Measurements from ENCODE around the gene ADSS1.

ADSS1 gene

DNA sequence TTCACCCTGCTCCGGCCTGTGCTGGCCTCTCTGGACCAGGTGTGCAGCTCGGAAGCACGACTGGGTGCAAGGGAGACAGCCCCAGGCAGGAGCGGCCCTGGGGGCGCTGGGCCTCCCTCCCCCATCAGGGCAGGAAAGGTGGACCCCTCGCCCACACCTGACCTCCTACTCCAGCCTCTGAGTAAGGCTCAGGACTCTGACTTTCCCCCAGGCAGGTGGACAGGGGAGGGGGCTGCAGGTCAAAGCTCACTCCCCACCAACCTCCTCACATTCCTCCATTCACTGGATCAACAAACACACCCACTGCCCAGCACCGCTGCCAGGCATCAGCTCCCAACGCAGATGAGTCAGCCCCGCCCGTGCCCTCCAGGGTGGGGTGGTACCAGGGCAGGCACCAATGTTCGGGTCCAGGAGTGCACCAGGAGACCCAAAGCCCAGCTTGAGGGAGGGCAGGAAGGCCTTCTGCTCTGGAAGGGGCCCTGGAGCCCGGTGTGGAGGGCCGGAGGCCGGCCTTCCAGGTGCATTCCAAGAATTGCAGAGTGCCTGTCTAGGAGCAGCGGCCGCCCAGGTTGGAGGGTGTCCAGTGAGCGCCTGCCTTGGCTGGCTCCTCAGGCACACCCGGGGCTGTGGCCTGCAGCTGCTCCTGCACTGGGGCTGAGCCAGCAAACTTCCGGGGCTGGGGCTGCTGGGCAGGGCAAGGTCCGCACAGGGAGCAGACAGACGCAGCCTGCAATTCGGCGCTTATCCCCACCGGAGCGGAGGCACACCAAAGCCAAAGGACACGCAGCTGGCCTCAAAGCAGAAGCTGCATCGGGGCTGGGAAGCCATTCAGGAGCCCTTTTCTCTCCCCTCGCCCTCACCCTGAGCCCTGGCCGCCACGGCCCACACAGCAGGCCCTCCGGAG, 36.2 kb upstream of the ADSS1 start:
- DNase-seq: no peak

DNA sequence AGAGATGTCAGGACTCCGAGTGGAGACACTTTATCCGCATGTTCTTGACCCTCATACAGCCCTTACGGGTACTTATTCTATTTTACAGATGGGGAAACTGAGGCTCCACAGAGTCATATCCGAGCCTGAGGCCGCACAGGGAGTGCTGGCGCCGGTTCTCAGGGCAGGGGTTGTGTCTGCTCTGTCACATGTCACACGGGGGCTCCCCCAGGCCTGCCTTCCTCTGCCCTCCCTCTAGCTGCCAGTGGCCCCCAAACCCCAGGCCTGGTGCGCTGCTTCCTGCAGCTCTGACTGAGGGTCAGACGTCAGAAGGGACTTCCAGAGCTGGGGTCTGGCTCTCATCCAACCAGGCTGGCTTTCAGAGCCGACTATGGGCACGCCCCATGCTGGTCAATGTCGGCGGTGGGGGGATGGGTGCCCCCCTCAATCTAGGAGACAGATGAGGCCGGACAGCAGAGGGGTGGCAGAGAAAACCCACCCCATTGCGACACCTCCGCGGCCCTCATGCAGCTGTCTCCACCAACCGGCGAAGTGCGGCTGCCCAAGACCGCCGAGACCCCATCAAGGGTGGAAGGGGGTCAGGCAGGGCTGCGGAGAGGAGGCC, 35.4 kb upstream of the ADSS1 start:
- no peak for DNase-seq

DNA sequence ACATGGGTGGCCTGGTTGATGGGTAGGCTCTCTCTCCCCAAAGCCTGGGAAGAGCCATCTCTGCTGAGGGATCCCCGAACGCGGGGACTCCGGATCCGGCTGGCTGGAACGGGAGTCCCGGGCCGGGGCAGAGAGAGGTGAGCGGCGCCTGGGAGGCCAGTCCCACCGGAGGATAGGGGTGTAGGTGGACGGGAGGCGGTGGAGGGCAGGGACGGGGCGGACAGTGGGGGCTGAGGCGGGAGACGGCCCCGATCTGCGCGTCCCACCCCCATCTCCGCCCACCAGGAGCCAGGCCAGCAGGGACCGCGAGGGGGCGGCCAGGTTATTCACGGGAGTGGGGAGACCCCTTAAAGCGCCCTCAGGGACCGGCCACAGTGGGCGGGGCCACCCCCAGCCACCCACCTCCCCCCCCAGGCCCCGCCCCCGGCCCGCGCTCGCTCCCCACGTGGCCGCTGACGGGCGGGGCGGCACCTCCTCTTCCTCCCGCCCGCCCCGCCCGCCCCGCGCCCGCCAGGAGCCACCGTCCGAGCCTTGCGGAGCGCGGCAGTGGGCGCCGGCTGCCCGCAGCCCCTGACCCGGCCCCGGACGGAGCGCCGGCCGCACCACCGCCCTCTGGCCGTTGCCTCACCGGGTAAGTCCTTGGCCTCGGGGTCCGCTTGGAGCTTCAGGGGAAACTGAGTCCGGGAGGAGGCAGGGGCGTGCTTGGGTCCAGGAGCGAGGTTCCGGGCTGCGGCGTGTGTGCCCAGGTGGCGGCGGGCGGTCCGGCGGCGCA, 34.7 kb upstream of the ADSS1 start, which contains the start of gene INF2:
TSS of gene INF2 (plus strand) at position 510 of the 772 bp plus-strand sequence. CDS start 11,748 bp downstream, outside the sequence.
- DNase-seq: no peak

DNA sequence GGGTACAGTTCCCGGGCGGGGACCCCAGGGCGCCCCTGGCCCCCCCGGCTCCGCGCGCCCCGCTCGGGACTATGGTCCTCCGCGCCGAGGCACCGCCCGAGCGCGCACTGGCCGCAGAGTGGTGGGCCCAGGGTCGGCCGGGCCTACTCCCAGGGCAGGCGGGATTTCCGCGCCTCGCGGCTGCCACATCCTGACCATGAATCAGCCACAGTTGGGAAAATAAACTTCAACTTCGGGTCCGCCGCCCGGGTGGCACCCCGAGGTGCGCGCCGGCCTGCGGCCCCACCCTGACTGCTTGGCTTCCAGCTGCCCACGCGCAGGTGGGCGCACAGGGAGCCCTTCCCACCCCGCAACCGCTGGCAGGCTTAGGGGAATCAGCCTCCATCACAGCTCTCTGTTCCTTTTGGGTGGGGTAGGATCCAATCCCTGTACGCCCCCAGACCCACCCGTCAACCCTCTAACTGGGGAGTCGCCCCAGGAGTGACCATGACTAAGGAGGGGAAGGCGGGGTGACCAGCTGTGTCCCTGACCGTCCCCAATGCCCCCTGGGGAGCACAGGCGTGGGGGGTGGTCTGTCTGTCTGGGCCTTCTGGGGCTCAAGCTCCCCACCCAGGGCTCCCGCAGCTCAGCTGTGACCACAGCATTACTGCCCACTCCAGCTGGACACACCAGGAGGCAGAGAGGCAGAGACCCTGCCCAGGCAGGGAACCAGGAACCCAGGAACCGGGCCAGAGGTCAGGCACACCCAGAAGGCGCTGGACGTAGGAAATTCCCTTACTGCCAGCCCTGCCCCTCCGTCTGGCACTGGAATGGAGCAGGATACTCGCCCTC, 33.9 kb upstream of the ADSS1 start:
- DNase-seq: no peak

DNA sequence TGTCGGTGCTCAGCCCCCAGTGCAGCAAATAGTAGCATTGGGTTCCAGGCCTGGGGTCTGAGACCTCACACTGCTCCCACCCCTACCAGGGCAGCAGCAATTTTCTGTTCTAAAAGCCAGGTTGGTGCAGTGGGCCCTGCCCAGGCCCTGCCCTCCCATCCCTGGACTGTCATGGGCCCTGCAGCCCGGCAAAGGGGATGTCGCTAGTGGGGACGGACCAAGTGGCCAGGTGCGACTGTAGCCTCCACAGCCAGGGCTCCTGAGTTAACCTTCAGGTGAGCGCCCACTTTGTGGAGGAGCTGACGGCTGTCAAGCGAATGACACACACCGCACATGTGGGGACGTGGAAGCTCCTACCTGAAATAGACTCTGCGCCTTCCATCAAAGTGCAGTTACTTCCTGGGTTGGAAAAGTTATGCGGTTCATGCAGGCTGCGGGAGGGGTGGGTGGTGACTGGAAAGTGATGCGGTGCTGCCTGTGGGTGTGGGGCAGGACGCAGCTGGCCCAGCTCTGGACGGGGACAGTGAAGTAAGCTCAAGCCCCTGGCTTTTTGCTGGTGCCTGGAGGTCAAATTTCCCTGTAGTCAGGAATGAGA, 33.1 kb upstream of the ADSS1 start:
- no peak for DNase-seq

DNA sequence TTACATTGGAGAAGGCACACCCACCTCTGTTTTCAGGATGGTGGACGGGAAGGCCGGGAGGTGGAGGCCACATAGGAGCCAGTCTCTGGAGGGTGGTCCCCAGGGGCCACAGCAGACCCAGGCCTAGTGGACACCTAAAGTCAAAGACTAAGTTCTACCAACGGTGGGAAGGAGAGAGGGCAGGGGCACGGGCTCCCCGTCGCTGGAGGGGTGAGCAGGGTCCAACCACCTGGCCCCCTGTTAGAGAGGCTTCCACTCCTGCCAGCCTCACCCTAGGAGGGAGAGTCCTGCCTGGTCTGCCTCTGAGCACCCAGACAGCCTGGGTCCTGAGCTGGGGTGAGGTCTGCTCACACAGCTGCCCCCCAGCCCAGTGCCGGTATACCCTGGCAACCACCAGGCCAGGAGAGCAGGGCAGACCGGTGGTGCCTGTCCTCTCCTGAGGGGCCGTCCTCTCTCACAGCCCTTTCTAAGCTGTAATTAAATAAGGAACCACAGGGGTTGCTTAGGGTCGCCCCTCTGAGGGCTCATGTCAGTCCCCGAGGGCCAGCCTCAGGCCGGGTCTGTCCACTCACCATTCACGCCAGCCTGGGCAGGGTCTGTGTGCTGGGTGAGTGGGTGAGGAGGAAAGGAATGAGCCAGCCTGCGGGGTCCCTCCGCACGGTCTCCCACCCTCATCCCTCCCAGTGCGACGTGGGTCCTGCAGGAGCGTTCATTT, 32.3 kb upstream of the ADSS1 start:
- DNase-seq: no peak

DNA sequence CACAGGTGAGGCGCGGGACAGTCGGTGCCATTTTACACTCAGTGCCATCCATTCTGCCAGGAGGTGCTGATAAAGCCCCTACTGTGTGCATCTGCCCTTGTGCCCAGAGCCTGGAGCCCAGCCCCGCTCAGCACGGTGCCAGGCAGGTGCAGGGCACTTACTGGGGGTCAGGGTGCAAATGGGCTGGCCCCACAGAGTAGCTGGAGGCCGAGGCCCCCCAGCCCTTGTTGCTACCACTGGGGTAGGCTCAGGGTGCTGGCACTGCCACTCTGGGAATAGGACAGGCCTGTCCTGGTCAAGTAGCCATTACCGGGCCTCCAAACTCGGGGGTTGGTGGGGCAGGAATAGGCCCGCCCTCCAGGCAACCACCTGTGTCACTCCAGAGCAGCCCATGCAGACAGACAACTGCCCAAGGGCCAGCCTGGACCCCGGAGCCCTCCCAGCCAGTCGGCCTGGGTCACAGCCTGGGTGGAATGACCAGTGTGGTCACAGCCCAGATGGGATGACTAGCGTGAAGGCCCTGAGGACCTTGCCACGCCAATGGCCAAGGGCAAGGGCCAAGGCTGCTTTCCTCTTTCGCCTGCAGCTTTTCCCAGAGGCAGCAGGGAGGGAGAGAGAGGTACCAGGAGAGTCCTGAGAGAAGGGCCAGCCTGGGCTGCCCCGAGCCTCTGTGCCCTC, 31.6 kb upstream of the ADSS1 start:
- DNase-seq: no peak

DNA sequence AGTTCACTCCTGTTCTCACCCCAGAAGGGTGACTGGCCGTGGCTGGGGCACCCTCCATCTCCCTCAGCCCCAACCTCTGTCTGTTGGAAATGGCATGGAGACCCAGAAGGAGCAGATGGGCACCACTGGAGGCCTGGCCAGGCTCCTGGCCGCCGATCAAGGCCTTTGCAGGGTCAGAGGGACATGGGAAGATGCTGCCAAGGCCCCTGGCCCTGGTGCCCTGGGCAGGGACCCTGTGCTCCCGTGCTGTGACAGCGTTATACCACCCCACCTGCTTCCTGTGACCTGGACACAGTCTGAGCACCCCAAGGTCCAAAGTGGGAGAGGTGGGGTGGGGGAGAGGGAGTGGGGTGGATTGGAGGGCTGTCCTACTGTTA, 31.1 kb upstream of the ADSS1 start:
- no peak for DNase-seq

DNA sequence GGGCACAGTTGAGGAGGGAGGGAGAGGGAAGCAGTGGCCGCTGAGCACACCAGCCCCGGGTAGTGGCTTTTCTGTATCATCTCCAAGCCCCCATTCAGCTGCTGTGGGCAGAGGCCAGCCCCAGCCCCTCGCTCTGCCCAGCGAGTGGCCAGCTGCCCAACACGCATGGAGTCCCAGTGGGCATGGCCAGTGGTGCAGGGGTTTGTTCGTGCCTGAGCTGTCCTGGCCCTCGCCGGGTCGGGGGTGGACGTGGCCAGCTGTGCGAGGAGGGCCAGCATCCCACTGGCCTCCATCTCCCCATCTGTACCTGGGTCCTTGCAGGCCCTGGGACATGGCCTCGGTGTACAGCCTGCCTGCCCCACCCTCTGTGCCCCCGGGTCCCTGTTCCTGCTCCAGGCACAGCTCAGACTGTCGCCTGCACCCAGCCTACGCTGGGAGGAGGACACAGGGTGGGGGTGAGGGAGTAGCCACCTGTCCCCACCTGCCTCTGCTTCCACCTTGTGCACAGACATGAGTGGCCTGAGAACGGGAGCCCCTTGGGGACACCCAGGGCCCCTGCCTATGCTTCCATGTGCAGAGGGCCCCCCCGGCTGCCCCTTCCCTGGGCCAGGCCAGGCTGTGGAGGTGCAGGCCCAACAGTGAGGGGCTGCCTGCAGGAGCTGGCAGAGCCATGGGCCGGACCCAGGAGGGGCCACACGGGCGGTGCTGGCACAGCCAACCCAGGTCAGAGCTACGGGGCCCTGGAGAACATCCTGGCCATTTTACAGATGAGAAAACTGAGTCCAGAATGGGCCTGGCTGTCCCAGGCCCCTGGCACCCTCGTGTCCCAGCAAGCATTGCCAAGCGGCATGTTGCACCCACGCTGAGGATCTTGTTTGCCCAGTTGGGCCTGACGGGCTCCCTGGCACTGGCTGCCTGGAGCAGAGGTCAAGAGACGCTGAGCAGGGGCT, 30.3 kb upstream of the ADSS1 start:
- DNase-seq: no peak

DNA sequence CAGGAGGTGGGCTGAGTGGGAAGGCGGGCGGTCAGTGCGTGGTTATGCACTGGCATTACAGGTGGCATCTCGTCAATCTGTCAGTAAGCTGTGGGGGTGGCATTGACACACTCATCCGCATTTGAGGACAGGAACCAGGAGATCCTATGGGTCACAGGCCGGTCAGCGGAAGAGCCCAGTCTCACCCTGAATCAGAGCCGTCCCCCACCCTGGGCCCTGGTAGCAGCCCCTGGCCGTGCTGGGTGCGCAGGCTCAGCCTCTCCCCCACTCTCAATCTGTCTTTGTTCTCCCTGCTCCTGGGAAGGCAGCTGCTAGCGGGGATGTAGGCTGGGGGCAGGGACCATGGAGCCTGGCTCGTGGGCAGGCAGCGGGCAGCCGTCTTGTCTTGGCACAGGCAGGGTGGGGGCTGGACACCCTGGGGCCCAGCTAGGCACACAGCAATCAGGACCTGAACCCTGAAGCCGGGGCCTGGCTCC, 29.5 kb upstream of the ADSS1 start:
- no peak for DNase-seq

DNA sequence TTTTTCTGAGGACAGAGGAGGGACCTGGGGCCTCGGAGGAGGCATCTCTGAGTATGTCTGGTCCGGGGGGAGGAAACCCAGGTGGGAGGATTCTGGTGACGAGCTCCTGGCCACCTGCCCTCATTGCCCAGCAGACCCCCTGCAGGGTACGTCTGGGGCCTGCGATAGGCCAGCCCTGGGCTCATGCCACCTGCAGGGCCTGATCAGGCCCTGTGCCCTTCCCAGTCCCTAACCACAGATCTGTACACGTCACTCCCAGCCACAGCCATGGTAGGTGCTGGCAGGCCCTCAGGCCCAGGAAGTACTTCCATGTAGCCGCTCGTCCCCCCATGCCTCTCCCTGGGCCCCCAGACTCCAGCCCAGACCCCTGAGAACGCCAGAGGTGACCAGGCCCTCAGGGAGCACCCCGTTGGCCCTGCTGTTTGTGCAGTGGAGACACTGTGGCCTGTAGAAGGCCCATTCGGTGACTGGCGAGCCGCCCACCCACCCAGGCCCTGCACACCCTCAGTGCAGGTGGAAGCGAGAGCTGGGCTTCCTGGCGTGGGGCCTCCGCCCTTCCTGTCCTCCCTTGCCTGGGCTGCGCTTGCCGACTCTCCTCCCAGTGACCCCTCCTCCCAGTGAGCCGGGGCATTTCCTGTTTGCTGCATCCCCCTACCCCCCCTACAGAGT, 28.9 kb upstream of the ADSS1 start:
- DNase-seq: no peak

DNA sequence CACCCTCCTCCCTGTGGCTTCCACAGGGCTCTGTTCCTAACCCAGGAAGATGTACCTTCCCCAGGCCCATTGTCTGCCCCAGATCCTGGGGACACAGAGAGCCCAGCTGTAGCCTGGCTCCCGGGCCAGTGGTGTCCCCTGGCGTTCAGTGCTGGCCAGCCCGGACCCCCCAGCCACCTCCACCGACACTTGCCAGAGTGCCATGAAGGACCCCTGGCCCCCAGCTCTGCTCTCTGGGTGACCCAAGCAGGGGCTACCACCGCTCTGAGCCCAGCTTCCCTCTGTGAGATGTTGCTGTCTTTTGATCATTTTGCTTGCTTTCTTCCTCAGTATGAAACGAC, 28.4 kb upstream of the ADSS1 start:
- no peak for DNase-seq

DNA sequence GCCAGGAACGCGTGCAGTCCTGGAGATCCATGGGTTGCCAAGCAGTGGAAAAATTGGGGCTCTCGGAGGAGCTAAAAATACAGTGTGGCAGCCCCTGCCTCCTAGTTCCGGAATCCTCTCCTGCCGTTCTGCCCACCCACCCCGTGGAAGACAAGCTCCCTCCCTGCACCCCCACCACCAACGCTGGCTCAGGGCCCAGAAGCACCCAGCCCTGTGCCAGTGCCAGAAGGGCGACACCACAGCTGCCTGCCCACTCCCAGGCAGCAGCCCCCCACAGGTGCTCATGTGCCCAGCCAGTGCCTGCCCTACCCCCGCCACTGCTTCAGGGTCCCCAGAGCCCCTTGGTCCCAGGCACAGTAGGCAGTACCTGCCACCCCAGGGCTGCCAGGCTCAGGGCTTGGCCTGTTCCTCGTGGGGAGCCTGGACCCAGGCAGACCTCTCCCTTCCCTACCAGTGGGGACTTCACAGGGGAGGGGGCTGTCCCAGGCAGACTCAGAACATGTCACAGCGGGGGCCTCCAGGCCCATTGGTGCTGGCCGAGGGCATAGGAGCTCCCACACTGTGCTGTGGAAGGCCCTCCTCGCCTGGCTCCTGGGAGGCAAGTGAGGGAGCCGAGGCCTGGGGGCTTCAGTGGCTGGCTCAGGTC, 27.2 kb upstream of the ADSS1 start:
- no peak for DNase-seq

DNA sequence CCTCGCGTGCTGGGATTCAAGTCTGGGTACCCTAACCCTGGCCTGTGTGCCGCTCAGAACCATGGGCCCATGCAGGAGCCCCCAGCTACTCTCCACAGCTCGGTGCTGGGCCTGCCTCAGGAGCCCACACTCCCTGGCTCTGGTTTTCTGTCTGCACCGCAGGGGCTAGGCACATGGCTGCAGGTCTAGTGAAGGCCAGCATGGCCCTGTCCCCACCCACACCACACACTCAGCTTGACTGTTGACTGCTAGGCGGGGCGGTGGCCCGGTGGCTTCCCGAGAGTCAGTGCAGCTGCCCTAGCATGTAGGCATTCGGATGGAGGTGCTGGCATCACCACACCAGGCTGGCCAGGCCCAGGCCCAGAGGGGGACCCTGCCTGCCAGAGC, 26.7 kb upstream of the ADSS1 start:
- DNase-seq: no peak

DNA sequence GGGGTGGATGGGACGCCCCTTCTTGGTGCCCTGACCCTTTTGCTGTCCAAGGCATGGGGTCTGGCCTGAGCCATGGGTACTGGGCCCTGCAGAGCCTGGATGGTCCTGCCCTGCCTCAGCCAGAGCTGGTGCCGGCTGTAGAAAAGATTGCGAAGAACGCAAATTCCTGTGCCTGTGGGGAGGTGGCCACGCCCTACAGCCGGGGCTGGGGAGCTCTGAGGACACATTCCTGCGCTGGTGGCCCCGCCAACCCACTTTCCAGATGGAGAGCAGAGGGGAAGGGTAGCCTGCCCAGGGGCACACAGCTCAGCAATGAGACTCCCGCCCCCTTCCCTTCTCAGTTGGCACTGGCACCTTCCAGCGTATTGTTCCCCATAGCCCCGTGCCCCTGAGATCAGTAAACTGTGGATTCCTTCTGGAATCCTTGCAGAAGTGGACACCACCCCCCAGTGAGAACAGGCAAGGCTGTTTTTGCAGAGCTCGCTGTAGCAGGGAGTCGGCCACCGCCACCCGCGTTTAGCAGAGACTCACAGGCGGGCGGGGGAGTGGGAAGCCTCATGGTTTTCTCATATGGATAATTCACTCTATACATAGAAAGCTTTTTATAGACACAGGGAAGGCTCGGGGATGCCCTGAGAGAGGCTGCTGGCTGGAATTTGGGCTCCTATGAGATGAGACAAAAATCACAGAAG, 26.0 kb upstream of the ADSS1 start:
- no peak for DNase-seq

DNA sequence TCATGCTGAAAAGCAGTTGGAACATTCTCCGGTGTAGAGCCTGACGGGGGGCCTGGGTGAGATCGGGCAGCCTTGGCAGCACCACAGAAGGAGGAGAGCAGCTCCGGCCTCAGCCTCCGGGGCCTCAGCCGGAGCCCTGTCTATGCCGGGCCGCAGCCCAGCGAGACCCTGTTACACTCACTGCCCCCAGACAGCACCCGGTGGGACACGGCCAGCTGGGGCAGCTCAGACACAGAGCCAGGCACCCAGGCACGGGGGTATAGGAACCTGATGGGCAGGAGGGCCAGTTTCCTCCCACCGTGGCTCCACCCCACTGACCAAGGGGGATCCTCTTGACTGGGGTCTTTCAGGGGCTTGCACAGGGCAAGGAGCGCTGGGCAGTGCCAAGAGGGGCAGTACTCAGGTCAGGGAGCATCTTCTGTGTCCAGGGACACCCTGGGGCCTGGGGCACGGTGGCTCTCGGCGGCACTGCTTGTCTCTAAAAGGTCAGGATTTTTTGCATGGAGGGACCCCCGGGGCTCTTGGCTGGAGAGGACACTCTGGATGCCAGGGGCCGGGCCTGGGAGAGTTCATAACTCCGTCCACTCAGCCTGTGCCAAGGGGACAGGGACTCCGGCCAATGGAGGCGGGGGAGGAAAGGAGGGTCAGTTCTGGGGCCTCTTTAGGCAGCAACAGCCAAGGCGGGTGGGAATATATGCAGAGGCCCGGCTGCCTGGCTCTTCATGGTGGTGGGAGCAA, 25.2 kb upstream of the ADSS1 start:
- no peak for DNase-seq

DNA sequence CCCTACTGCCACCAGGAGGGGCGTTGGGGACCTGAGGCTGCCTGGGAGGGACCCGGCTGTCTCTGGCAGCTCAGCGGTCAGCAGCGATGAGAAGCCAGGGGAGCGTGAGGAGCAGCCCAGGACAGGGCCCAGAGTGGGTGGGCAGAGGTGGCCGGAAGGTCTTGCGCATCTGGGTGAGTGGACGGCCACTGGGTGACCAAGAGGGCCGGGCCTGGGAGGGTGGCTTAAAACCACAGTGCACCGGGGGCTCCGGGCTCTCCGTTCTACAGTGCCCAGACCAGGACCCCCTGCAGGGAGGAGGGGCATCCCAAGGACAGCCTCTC, 24.6 kb upstream of the ADSS1 start:
- no peak for DNase-seq

DNA sequence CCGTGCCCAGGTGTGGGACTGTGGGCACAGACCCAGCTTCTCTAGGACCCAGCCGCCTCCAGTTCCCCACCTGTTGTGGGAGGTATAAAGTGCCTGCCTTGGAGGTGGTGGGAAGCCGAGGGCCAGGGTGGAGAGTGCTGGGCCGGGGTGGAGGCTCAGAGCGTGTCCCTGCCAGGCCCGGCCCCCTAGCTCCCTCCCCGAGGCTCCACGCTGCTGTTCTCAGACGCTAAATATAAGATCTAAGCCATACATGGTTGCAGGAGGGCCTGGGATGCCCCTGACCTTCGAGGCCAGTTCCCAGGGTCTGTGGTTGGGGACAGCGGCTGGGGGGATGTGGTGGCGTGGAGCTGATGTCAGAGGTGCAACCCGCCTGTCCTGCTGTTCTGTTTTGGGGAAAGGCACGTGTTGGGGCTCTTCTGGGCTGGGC, 23.8 kb upstream of the ADSS1 start:
- DNase-seq: no peak

All from cortex of kidney (tissue), 1 donor.